HG02610 (cell line): Measurements from ENCODE around the gene AP2A2.
"Not testable (repeated sequence)": the region's sequence is repeated elsewhere in the genome, so short reads cannot be mapped to it uniquely, and the experiment has no call there.

ENCODE experiments used
- ATAC-seq: cut with Tn5 transposase; IDR thresholded peaks from one replicate; pipeline ENCODE4 v1.9.1; 2021; ENCODE audit warnings: mild to moderate bottlenecking, moderate library complexity; ENCODE audit not compliant: unreplicated experiment

Gene AP2A2

DNA sequence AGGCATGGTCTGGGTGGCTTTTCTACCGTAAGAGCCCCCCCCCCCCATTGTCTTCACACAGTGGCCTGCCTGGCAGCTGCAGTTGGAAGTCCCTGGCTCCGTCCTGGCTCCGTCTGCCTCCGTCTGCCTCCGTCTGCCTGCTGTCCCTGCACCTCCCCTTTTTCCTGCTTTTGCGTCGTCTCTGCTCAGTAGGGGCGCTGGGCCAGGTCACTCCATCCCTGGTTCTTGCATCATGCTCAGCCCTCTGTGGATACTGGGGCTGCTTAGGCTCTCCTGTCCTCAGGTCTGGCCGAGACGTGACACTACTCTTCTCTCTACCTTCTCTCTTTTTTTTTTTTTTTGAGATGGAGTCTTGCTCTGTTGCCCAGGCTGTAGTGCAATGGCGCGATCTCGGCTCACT is 27.8 kb downstream of the AP2A2 start:
- no peak for ATAC-seq

DNA sequence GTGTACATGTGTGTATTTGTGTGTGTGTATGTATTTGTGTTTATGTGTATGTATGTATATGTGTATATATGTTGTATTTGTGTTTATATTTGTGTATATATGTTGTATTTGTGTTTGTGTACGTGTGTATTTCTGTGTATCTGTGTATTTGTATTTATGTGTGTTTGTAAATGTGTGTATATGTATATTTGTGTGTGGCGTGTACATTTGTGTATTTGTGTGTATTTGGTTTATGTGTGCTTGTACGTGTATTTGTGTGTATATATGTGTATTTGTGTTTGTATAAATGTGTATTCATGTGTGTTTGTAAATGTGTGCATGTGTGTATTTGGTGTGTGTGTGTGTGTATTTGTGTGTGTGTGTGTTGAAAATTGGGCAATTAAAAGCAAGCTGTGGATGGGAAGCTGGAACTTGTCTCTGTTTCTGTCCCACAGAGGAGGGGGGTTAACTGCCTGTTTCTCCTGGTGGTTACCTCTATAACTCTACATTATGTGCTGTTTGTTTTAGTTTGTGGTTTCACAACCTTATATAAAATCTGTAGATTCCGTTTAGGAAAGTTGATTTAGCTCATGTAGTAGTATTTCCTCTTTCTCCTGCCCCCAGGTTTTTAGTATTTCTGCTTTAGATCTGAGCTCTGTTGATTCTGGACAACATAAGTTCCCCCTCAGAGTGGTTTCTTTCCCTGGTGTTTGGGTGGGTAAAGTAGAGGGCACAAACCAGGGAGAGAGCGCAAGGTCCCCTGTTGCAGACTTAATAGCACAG is 28.9 kb downstream of the AP2A2 start:
- ATAC-seq, result no peak

- no peak for ATAC-seq
Measured at GRCh38 chr11:955154-956063, 29.7 kb downstream of the AP2A2 start.

- ATAC-seq, result no peak
Measured at GRCh38 chr11:957212-957920, 31.7 kb downstream of the AP2A2 start.

GRCh38 chr11:958101-958500 is 32.4 kb downstream of the AP2A2 start:
- no peak for ATAC-seq

DNA sequence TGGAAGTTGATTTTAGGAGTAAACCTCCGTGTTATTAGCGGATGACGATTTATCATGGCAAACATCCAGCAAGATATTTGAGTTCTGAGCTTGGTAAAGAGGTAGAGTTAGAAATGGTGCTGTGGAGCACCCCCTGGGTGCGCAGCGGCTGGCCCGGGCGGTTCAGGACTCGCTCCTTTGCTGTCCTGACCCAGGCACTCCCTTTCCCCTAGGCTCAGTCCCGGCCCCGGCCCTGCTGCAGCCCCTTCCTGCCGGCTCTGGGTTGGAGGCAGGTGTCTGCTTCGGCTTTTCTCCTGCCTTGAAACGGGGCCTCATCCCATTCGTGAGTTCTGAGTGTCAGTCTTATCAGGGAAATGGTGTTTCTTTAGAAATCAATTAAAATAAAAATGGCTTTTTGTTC is 33.4 kb downstream of the AP2A2 start:
- no peak for ATAC-seq

GRCh38 chr11:959608-960007 is 33.9 kb downstream of the AP2A2 start:
- ATAC-seq, result no peak

- not testable (repeated sequence) for ATAC-seq
Measured at GRCh38 chr11:961310-961920, 35.7 kb downstream of the AP2A2 start.

DNA sequence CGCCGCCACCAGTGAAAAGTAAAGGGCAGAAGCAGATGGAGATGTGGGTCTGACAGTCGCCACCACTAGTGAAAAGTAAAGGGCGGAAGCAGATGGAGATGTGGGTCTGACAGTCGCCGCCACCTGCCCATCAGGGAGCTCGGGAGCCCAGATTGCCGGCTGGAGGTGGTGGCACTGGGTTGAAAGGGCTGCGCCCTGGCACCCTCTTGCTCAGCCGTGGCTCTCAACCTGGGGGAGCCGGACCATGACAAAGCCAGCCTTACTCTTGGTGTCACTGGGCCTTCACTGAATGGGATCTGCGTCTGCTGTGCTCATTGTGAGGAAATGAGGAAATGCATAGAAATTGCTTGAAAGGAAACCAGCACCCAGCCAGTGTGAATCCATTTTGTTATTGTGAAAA is 36.3 kb downstream of the AP2A2 start:
- ATAC-seq, result no peak

GRCh38 chr11:962688-963087 is 37.0 kb downstream of the AP2A2 start:
- no peak for ATAC-seq

DNA sequence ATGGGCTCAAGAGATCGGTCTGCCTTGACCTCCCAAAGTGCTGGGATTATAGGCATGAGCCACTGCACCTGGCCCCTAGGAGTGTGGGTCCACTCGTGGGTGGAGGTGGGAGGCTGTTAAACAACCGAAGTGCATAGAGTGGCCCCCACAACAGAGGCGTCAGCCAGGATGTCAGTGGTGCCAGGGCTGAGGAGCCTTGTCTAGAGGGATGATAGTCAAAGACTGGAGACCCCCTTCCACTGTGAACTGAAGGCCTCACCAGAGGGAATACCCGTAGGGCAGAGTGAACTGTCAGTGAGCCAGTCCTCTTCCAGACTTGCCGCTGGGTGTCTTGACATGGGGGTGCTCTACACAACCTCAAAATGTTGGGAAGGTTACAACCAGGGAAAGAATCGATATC is 38.2 kb downstream of the AP2A2 start:
- no peak for ATAC-seq

- no peak for ATAC-seq
Measured at GRCh38 chr11:965206-965775, 39.6 kb downstream of the AP2A2 start.

- no peak for ATAC-seq
Measured at GRCh38 chr11:967995-968751, 42.5 kb downstream of the AP2A2 start.

- no peak for ATAC-seq
Measured at GRCh38 chr11:968822-969221, 43.2 kb downstream of the AP2A2 start.

GRCh38 chr11:969651-970205 is 44.1 kb downstream of the AP2A2 start:
- no peak for ATAC-seq

- ATAC-seq, result no peak
Measured at GRCh38 chr11:970319-970871, 44.7 kb downstream of the AP2A2 start.

GRCh38 chr11:971092-971690 is 45.5 kb downstream of the AP2A2 start:
- no peak for ATAC-seq

DNA sequence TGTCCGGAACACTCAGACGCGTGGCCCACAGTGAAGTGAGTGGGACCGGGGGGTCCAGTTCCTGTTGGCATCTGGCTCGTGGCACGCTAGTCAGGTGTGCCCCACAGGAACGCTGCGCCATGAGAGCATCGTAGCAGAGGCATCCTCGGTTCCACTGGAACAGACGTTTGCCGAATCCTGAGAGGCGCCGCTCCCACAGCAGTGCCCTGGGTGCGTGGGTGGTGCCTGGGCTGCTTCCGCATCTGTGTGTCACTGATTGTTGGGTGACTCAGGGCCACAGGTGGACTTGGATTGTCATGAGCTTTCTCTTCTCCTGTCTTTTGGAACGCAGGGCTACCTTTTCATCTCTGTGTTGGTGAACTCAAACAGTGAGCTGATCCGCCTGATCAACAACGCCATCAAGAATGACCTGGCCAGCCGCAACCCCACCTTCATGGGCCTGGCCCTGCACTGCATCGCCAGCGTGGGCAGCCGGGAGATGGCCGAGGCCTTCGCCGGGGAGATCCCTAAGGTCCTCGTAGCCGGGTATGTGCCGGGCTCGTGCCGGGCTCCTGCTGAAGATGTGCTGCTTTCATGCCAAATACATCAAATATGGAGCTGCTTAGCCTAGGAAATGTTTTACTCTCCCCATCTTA is 46.2 kb downstream of the AP2A2 start:
- ATAC-seq, result no peak
